K562 (cell line): ENCODE results near the gene MYO7A. TPM values are rescaled to one million over a fixed set of nuclear protein-coding genes. Genes with fewer than 3 reads are reported as not detected.
A peak's percentile ranks its signal among the peaks of the same experiment; 100 is the strongest.

Source experiments
- HCFC1 ChIP-seq: IDR thresholded peaks from 2 replicates; pipeline ENCODE4 v1.6.1; 2012; ENCODE audit warnings: low read depth, low read length, improper control_type of control experiment
- JUND ChIP-seq, 2 experiments: IDR thresholded peaks; 2 replicates in 1 of 2; 3 replicates in 1 of 2; pipeline ENCODE4 v1.6.1; 2011; ENCODE audit warnings: borderline replicate concordance in 2 of 2, low read depth in 2 of 2, low read length in 2 of 2, improper control_type of control experiment in 1 of 2, missing biosample characterization in 1 of 2, missing genetic modification characterization in 1 of 2, missing genetic modification reagents in 1 of 2
- MTA3 ChIP-seq: fragments of 450-650 bp; formaldehyde crosslinking; IDR thresholded peaks from 2 replicates; pipeline ENCODE4 v1.6.1; 2017; ENCODE audit warnings: mild to moderate bottlenecking, borderline replicate concordance
- RAD21 ChIP-seq, 2 experiments: fragments of 250-450 bp in 1 of 2; fragments of 450-650 bp in 1 of 2; sonication (Bioruptor Pico) in 1 of 2; formaldehyde crosslinking in 1 of 2; IDR thresholded peaks in 1 of 2; conservative IDR thresholded peaks in 1 of 2; 2 replicates each; pipeline versions ENCODE4 v1.4.0 to v1.8.0; 2020 to 2022; ENCODE audit warnings: mild to moderate bottlenecking in 2 of 2, moderate library complexity in 1 of 2
- ZBTB17 ChIP-seq: fragments of 450-650 bp; formaldehyde crosslinking; IDR thresholded peaks from 2 replicates; pipeline ENCODE4 v1.4.0; 2020; ENCODE audit warnings: mild to moderate bottlenecking
- ZEB2 ChIP-seq: fragments of 450-650 bp; IDR thresholded peaks from 2 replicates; pipeline ENCODE4 v1.6.1; 2016
- ZNF586 ChIP-seq: fragments of 450-650 bp; formaldehyde crosslinking; conservative IDR thresholded peaks from 2 replicates; pipeline ENCODE4 v1.4.0; 2020; ENCODE audit warnings: mild to moderate bottlenecking, moderate library complexity
- polyA plus RNA-seq, 8 experiments: library from polyadenylated mRNA; depleted of rRNA in 4 of 8; stranded (reverse) in 5 of 8; unstranded in 3 of 8; fragments of >200 nt; fragmentation: Nextera tagmentation in 2 of 8; fragmentation: Illumina TruSeq in 1 of 8; extraction: Ambion mirVana in 2 of 8; extraction: Trizol in 1 of 8; gene quantifications; 2 replicates each; pipeline versions ENCODE4 v1.2.1 to v1.2.3, GENCODE V29; 2011 to 2014; ENCODE audit warnings: inconsistent platforms in 1 of 8, missing spikeins in 1 of 8
- total RNA-seq, 7 experiments: library from RNA; depleted of rRNA in 6 of 7; stranded (reverse); fragments of >200 nt in 6 of 7; fragmentation: Illumina TruSeq in 2 of 7; extraction: Trizol in 2 of 7; gene quantifications; 2 replicates each; pipeline versions ENCODE4 v1.2.1 to v1.2.3, GENCODE V29; 2011 to 2021; ENCODE audit warnings: low replicate concordance in 1 of 7
- TF ChIP-seq, protein P1 (sequence below): fragments of 450-650 bp; IDR thresholded peaks from 2 replicates; pipeline ENCODE4 v1.6.1; 2016; ENCODE audit warnings: mild to moderate bottlenecking, moderate library complexity
- TF ChIP-seq, protein P2 (sequence below): fragments of 250-450 bp; sonication (Bioruptor Pico); IDR thresholded peaks from 2 replicates; pipeline ENCODE4 v1.8.0; 2021; ENCODE audit warnings: borderline replicate concordance, mild to moderate bottlenecking, moderate library complexity; ENCODE audit not compliant: poor library complexity, severe bottlenecking
- TF ChIP-seq, protein P3 (sequence below): fragments of 250-450 bp; sonication (Bioruptor Pico); IDR thresholded peaks from 2 replicates; pipeline ENCODE4 v1.5.0; 2021; ENCODE audit warnings: mild to moderate bottlenecking, moderate library complexity

Gene MYO7A
- total and polyA plus RNA-seq, 9 of the 15 experiments (the other 6 are each of a cell fraction or from before 2014, with no cell fraction given), result 0.01 to 0.11 (median 0.07) TPM; not detected in 1

DNA sequence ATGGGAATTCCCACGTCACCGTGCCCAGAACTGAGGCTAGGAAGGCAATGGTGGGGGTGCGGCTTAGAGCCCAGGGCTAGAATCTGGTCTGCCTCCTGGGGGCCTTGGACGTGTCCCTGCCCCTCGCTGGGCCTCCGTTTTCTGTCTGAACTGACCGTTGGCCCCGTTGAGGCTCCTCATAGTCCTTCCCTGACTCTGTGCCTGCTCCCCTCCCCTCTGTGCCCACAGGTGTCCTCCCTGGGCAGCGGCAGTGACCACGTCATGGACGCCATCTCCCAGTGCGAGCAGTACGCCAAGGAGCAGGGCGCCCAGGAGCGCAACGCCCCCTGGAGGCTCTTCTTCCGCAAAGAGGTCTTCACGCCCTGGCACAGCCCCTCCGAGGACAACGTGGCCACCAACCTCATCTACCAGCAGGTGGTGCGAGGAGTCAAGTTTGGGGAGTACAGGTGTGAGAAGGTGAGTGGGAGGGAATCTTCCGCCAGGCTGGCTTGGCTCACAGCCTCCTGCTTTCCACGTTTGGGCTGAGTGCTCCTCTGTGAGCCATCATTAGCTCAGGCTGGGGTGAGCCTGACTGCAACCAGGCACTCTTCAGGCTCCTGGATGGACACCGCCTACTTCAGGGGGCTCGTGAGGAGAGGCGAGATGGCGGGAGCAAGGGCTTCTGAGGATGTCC, 63.9 kb downstream of the MYO7A start (continued):
- TF ChIP-seq, protein P1, sequence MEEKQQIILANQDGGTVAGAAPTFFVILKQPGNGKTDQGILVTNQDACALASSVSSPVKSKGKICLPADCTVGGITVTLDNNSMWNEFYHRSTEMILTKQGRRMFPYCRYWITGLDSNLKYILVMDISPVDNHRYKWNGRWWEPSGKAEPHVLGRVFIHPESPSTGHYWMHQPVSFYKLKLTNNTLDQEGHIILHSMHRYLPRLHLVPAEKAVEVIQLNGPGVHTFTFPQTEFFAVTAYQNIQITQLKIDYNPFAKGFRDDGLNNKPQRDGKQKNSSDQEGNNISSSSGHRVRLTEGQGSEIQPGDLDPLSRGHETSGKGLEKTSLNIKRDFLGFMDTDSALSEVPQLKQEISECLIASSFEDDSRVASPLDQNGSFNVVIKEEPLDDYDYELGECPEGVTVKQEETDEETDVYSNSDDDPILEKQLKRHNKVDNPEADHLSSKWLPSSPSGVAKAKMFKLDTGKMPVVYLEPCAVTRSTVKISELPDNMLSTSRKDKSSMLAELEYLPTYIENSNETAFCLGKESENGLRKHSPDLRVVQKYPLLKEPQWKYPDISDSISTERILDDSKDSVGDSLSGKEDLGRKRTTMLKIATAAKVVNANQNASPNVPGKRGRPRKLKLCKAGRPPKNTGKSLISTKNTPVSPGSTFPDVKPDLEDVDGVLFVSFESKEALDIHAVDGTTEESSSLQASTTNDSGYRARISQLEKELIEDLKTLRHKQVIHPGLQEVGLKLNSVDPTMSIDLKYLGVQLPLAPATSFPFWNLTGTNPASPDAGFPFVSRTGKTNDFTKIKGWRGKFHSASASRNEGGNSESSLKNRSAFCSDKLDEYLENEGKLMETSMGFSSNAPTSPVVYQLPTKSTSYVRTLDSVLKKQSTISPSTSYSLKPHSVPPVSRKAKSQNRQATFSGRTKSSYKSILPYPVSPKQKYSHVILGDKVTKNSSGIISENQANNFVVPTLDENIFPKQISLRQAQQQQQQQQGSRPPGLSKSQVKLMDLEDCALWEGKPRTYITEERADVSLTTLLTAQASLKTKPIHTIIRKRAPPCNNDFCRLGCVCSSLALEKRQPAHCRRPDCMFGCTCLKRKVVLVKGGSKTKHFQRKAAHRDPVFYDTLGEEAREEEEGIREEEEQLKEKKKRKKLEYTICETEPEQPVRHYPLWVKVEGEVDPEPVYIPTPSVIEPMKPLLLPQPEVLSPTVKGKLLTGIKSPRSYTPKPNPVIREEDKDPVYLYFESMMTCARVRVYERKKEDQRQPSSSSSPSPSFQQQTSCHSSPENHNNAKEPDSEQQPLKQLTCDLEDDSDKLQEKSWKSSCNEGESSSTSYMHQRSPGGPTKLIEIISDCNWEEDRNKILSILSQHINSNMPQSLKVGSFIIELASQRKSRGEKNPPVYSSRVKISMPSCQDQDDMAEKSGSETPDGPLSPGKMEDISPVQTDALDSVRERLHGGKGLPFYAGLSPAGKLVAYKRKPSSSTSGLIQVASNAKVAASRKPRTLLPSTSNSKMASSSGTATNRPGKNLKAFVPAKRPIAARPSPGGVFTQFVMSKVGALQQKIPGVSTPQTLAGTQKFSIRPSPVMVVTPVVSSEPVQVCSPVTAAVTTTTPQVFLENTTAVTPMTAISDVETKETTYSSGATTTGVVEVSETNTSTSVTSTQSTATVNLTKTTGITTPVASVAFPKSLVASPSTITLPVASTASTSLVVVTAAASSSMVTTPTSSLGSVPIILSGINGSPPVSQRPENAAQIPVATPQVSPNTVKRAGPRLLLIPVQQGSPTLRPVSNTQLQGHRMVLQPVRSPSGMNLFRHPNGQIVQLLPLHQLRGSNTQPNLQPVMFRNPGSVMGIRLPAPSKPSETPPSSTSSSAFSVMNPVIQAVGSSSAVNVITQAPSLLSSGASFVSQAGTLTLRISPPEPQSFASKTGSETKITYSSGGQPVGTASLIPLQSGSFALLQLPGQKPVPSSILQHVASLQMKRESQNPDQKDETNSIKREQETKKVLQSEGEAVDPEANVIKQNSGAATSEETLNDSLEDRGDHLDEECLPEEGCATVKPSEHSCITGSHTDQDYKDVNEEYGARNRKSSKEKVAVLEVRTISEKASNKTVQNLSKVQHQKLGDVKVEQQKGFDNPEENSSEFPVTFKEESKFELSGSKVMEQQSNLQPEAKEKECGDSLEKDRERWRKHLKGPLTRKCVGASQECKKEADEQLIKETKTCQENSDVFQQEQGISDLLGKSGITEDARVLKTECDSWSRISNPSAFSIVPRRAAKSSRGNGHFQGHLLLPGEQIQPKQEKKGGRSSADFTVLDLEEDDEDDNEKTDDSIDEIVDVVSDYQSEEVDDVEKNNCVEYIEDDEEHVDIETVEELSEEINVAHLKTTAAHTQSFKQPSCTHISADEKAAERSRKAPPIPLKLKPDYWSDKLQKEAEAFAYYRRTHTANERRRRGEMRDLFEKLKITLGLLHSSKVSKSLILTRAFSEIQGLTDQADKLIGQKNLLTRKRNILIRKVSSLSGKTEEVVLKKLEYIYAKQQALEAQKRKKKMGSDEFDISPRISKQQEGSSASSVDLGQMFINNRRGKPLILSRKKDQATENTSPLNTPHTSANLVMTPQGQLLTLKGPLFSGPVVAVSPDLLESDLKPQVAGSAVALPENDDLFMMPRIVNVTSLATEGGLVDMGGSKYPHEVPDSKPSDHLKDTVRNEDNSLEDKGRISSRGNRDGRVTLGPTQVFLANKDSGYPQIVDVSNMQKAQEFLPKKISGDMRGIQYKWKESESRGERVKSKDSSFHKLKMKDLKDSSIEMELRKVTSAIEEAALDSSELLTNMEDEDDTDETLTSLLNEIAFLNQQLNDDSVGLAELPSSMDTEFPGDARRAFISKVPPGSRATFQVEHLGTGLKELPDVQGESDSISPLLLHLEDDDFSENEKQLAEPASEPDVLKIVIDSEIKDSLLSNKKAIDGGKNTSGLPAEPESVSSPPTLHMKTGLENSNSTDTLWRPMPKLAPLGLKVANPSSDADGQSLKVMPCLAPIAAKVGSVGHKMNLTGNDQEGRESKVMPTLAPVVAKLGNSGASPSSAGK, result peak; percentile 83
- TF ChIP-seq ZEB2 (peak; percentile 81), MTA3 (peak; percentile 89; the same call in 1 of the 2 replicates), ZNF586 (CRISPR knock-in tag) (no peak), JUND (IDR thresholded peaks at IDR 0.05; ENCODE audit: borderline replicate concordance, low read depth, low read length) (peak; percentile 58), JUND (tag; IDR thresholded peaks at IDR 0.05; ENCODE audit: borderline replicate concordance, low read depth, low read length) (peak; percentile 28; the same call in 2 of the 3 replicates), HCFC1 (peak; percentile 50; the same call in 1 of the 2 replicates), RAD21 (CRISPR knock-in tag; conservative IDR thresholded peaks at IDR 0.05 in 1 of 2, IDR thresholded peaks at IDR 0.05 in 1 of 2) (peak; percentile 81 to 84), ZBTB17 (CRISPR knock-in tag) (0 out of 2 replicates have a peak, but pooled peaks have one; percentile 21)
- TF ChIP-seq, protein P2, sequence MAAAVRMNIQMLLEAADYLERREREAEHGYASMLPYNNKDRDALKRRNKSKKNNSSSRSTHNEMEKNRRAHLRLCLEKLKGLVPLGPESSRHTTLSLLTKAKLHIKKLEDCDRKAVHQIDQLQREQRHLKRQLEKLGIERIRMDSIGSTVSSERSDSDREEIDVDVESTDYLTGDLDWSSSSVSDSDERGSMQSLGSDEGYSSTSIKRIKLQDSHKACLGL, result no peak
- TF ChIP-seq, protein P3, sequence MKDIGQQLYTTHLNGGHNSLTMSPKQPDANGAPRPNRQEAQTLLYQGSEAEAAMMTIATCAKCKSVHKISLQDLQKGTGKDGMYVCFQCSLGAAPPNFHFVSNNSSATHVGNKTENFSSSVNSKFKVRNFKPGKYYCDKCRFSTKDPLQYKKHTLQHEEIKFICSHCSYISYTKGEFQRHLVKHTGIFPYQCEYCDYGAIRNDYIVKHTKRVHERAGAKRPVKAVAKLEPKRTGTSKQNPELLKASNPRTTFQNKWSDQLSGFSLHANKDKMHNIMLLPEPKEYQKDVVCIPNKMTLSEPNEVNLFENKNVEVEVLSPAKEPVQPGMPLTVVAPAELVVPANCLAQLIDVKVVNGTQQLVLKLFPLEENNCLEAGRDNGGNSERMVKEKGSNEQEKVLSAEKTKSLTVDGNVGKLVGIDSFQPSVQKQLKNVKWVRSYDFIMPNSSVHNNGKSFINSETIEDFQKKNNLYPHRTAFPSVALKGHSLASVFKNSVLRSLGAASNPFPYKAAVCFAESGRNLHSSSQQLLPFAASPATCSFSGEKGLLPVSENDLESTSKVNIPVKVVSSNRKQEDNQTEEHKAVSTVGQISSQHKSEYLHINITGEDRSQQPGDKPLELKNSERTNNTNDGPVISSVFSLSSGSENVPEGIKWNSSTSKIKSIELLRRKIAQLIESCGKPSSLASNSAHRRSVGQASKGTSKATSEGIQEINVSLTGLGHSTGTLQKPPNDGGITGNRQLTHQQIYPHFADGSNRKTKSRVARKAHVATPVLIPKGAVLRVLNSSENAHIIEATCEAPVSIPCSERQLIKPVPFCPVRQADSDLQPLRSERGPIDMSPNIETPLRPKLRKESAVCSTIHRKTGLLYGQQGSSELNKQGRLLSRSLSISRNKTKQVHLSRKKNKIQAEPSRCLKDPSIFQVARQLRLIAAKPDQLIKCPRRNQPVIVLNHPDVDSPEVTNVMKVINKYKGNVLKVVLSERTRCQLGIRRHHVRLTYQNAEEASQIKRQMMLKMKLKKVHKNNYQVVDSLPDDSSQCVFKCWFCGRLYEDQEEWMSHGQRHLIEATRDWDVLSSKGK (CRISPR knock-in tag), result no peak
